Endothelial cell of umbilical vein (primary cell): ENCODE data around the gene CD48. TPM values are rescaled to one million over a fixed set of nuclear protein-coding genes. Genes with fewer than 3 reads are reported as not detected.

Experiments used
- BruUV-seq: library from RNA; stranded (reverse); fragments of 400-500 nt; replicated peaks from 2 replicates; lab custom pipeline; 2021; lab: Mats Ljungman, UMichigan
- CTCF ChIA-PET: fragments of 300-600, 350-600 bp; sonication (Branson Sonifier 250); formaldehyde crosslinking; loops from one replicate; lab custom pipeline; 2021; ENCODE audit warnings: antibody characterized with exemption, inconsistent platforms; lab: Charles Lee
- POLR2A ChIA-PET: fragments of 300-600, 350-600 bp; sonication (Branson Sonifier 250); formaldehyde crosslinking; loops from one replicate; lab custom pipeline; 2021; ENCODE audit warnings: antibody characterized with exemption, inconsistent platforms; lab: Charles Lee
- DNase-seq: peaks from one replicate; pipeline ENCODE4 v3.0.0-alpha.2; 2011; ENCODE audit warnings: low read depth, low spot score
- FAIRE-seq: peaks from 2 replicates; lab custom pipeline; 2011; peaks lifted over from hg19 to GRCh38; lab: Jason Lieb, UNC
- H2AFZ ChIP-seq: 2 replicates; pipeline ENCODE4 v1.6.0; 2012; ENCODE audit warnings: low read depth, low read length, control low read depth, inconsistent platforms
- H3K27ac ChIP-seq: 2 replicates; pipeline ENCODE4 v1.5.1; 2011; ENCODE audit warnings: low read depth, mild to moderate bottlenecking, control low read depth, low read length, moderate library complexity; ENCODE audit not compliant: insufficient read depth
- H3K27me3 ChIP-seq, 2 experiments: 2 replicates each; pipeline versions ENCODE4 v1.6.0 to v1.6.1; 2011; ENCODE audit warnings: low read length in 2 of 2, mixed read lengths in 1 of 2; ENCODE audit not compliant: control insufficient read depth in 2 of 2, insufficient read depth in 2 of 2
- H3K36me3 ChIP-seq, 2 experiments: 2 replicates in 1 of 2; 3 replicates in 1 of 2; pipeline ENCODE4 v1.5.1; 2011; ENCODE audit warnings: low read length in 2 of 2, mild to moderate bottlenecking in 1 of 2, moderate library complexity in 1 of 2; ENCODE audit not compliant: control insufficient read depth in 2 of 2, insufficient read depth in 2 of 2; ENCODE audit errors: extremely low read depth in 1 of 2
- H3K4me1 ChIP-seq: 3 replicates; pipeline ENCODE4 v1.5.1; 2011; ENCODE audit warnings: mild to moderate bottlenecking, low read length; ENCODE audit not compliant: control insufficient read depth, insufficient read depth; ENCODE audit errors: extremely low read depth
- H3K4me2 ChIP-seq: 2 replicates; pipeline ENCODE4 v1.6.1; 2011; ENCODE audit warnings: low read length, control low read depth, mixed read lengths; ENCODE audit not compliant: insufficient read depth
- H3K4me3 ChIP-seq, 3 experiments: fragments of 200-600 bp in 1 of 3; sonication (generic), shearing (Covaris generic) in 1 of 3; replicated peaks in 1 of 3; 2 replicates each; pipeline ENCODE4 v1.5.1; 2011 to 2016; ENCODE audit warnings: control low read depth in 3 of 3, low read length in 3 of 3, mild to moderate bottlenecking in 2 of 3, inconsistent platforms in 1 of 3, low read depth in 1 of 3, moderate library complexity in 1 of 3; ENCODE audit not compliant: insufficient read depth in 1 of 3
- H3K79me2 ChIP-seq: 2 replicates; pipeline ENCODE4 v1.6.0; 2012; ENCODE audit warnings: low read length, inconsistent platforms; ENCODE audit not compliant: control insufficient read depth, insufficient read depth
- H3K9ac ChIP-seq: replicated peaks from 2 replicates; pipeline ENCODE3; 2011; ENCODE audit warnings: low read length, control low read depth; ENCODE audit not compliant: insufficient read depth; ENCODE audit errors: extremely low read depth
- H3K9me1 ChIP-seq: replicated peaks from 3 replicates; pipeline ENCODE4 v1.6.0; 2011; ENCODE audit warnings: mild to moderate bottlenecking, low read length; ENCODE audit not compliant: control insufficient read depth, insufficient read depth; ENCODE audit errors: extremely low read depth
- H3K9me3 ChIP-seq: replicated peaks from 2 replicates; pipeline ENCODE4 v1.5.1; 2012; ENCODE audit warnings: low read length, inconsistent platforms; ENCODE audit not compliant: control insufficient read depth, insufficient read depth
- H4K20me1 ChIP-seq: replicated peaks from 2 replicates; pipeline ENCODE3; 2011; ENCODE audit warnings: mild to moderate bottlenecking, low read length; ENCODE audit not compliant: control insufficient read depth, insufficient read depth; ENCODE audit errors: extremely low read depth
- EZH2 ChIP-seq: IDR thresholded peaks from 2 replicates; pipeline ENCODE4 v1.6.1; 2012; ENCODE audit warnings: borderline replicate concordance, low read depth, mild to moderate bottlenecking, moderate library complexity, low read length, inconsistent platforms; ENCODE audit not compliant: severe bottlenecking
- FOS ChIP-seq: IDR thresholded peaks from 2 replicates; pipeline ENCODE4 v1.6.1; 2011; ENCODE audit warnings: mild to moderate bottlenecking, low read length, moderate library complexity, borderline replicate concordance; ENCODE audit not compliant: insufficient read depth
- GATA2 ChIP-seq: IDR thresholded peaks from 2 replicates; pipeline ENCODE4 v1.7.0; 2011; ENCODE audit warnings: low read depth, mild to moderate bottlenecking, moderate library complexity, mixed read lengths, low read length; ENCODE audit not compliant: insufficient read length, insufficient read depth
- JUN ChIP-seq: IDR thresholded peaks from 2 replicates; pipeline ENCODE4 v1.6.1; 2011; ENCODE audit warnings: borderline replicate concordance, low read depth; ENCODE audit not compliant: insufficient read length, insufficient read depth
- MAX ChIP-seq: IDR thresholded peaks from 2 replicates; pipeline ENCODE4 v1.6.1; 2011; ENCODE audit not compliant: insufficient read depth, insufficient read length
- MYC ChIP-seq: IDR thresholded peaks from one replicate; pipeline ENCODE4 v1.6.1; 2011; ENCODE audit warnings: mild to moderate bottlenecking, low read depth, low read length
- POLR2A ChIP-seq: IDR thresholded peaks from 2 replicates; pipeline ENCODE4 v1.6.1; 2012; ENCODE audit warnings: low read depth, mild to moderate bottlenecking, control low read depth, low read length
- POLR2AphosphoS5 ChIP-seq: IDR thresholded peaks from 2 replicates; pipeline ENCODE4 v1.6.1; 2012; ENCODE audit warnings: low read depth, mild to moderate bottlenecking, control low read depth, low read length, moderate library complexity; ENCODE audit not compliant: insufficient read depth
- dilution Hi-C: fragments of 300-500 bp; cut with MboI; formaldehyde crosslinking; loops from one replicate; pipeline ENCODE4 v1.15.0; 2019; ENCODE audit warnings: low sequenced_read_pairs; ENCODE audit not compliant: extremely low pct_ligation_motif_present
- intact Hi-C: fragments of 100-400 bp; cut with micrococcal nuclease; formaldehyde crosslinking; loops from one replicate; pipeline ENCODE4 v1.10.0; 2022
- polyA plus RNA-seq, 4 experiments: library from polyadenylated mRNA; depleted of rRNA in 3 of 4; stranded (reverse) in 3 of 4; unstranded in 1 of 4; fragments of >200 nt; gene quantifications; 2 replicates each; pipeline versions ENCODE4 v1.2.1 to v1.2.3, GENCODE V29; 2011 to 2012; ENCODE audit warnings: missing spikeins in 1 of 4
- total RNA-seq: library from RNA; stranded (reverse); gene quantifications from 2 replicates; pipeline ENCODE4 v1.2.3, GENCODE V29; 2021
- TF ChIP-seq, protein P1 (sequence below), 2 donors: IDR thresholded peaks; 1 replicate in 1 of 2; 2 replicates in 1 of 2; pipeline ENCODE4 v1.5.1; 2011; ENCODE audit warnings: low read length in 2 of 2, mild to moderate bottlenecking in 2 of 2, moderate library complexity in 2 of 2, control low read depth in 1 of 2, inconsistent platforms in 1 of 2, low read depth in 1 of 2; ENCODE audit not compliant: insufficient read depth in 1 of 2; ENCODE audit errors: extremely low read depth in 1 of 2

The CD48 gene
- total and polyA plus RNA-seq, 2 donors (not counting 3 experiments of a cell fraction or from before 2014, with no cell fraction given), result not detected

- ChIA-PET POLR2A (no interaction called here), CTCF (no interaction called here)
- dilution Hi-C loops (no loop called here), intact Hi-C loops (no loop called here)
- Histone ChIP-seq H3K4me1 (no peaks in the 10 kb centered on the region), H3K4me2 (no peak overlapping the region), H3K36me3 (no peaks in the 10 kb centered on the region), H3K27me3 (peaks cover 0 to 2% of the 10 kb centered on the region in 2 experiments), H3K9me1 (no peaks in the 10 kb centered on the region), H3K79me2 (no peaks in the 10 kb centered on the region), H3K9ac (no peak overlapping the region), H3K27ac (no peak overlapping the region), H4K20me1 (no peaks in the 10 kb centered on the region), H3K9me3 (no peaks in the 10 kb centered on the region), H3K4me3 (no peak overlapping the region), H2AFZ (no peak overlapping the region)
- DNase-seq (no peak), FAIRE-seq (no peak)
- BruUV-seq, result no TSS peak
- TF ChIP-seq POLR2A, result no peak
- TF ChIP-seq JUN, result no peak
- TF ChIP-seq EZH2, result no peak
- TF ChIP-seq POLR2AphosphoS5, result no peak
- TF ChIP-seq, protein P1, sequence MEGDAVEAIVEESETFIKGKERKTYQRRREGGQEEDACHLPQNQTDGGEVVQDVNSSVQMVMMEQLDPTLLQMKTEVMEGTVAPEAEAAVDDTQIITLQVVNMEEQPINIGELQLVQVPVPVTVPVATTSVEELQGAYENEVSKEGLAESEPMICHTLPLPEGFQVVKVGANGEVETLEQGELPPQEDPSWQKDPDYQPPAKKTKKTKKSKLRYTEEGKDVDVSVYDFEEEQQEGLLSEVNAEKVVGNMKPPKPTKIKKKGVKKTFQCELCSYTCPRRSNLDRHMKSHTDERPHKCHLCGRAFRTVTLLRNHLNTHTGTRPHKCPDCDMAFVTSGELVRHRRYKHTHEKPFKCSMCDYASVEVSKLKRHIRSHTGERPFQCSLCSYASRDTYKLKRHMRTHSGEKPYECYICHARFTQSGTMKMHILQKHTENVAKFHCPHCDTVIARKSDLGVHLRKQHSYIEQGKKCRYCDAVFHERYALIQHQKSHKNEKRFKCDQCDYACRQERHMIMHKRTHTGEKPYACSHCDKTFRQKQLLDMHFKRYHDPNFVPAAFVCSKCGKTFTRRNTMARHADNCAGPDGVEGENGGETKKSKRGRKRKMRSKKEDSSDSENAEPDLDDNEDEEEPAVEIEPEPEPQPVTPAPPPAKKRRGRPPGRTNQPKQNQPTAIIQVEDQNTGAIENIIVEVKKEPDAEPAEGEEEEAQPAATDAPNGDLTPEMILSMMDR (IDR thresholded peaks at IDR 0.05; ENCODE audit: extremely low read depth in 1 of 2, insufficient read depth in 1 of 2, low read depth in 1 of 2, low read length in 2 of 2), result no peak
- no peak for TF ChIP-seq MYC
- no peak for TF ChIP-seq MAX
- TF ChIP-seq FOS, result no peak
- TF ChIP-seq GATA2, result no peak
Observed at GRCh38 chr1:160742428-160743127, 31.0 kb upstream of the CD48 start.
